ENCODE data around the gene SMAD6.
"Not testable (repeated sequence)": the region's sequence is repeated elsewhere in the genome, so short reads cannot be mapped to it uniquely, and the experiment has no call there.

Gene SMAD6

GRCh38 chr15:66757521-66757920 lies 55.5 kb downstream of the SMAD6 start:
- no peak for TF ChIP-seq CTCF (IDR thresholded peaks at IDR 0.05; ENCODE audit: low read depth, low read length, missing control alignments)

GRCh38 chr15:66758217-66758616 lies 56.2 kb downstream of the SMAD6 start:
- DNase-seq (ENCODE audit: low read depth); H3K4me3 ChIP-seq (ENCODE audit: low read depth, low read length): not testable (repeated sequence)

More at GRCh38 chr15:66757521-66757920, 55.5 kb downstream of the SMAD6 start:
- no peak overlapping the region for H3K4me3 ChIP-seq (ENCODE audit: low read depth, low read length)
- DNase-seq (ENCODE audit: low read depth), result no peak

- no peak for DNase-seq (ENCODE audit: low read depth)
- TF ChIP-seq CTCF (IDR thresholded peaks at IDR 0.05; ENCODE audit: low read depth, low read length, missing control alignments), result no peak
- no peak overlapping the region for H3K4me3 ChIP-seq (ENCODE audit: low read depth, low read length)
These were observed 56.8 kb downstream of the SMAD6 start for GRCh38 chr15:66758844-66759243.

- TF ChIP-seq CTCF (IDR thresholded peaks at IDR 0.05; ENCODE audit: low read depth, low read length, missing control alignments), result no peak
- no peak for DNase-seq (ENCODE audit: low read depth)
- H3K4me3 ChIP-seq (ENCODE audit: low read depth, low read length), result no peak overlapping the region
These were observed 58.3 kb downstream of the SMAD6 start for GRCh38 chr15:66760097-66760967.

GRCh38 chr15:66760968-66761725 lies 59.1 kb downstream of the SMAD6 start:
- TF ChIP-seq CTCF (IDR thresholded peaks at IDR 0.05; ENCODE audit: low read depth, low read length, missing control alignments), result no peak
- H3K4me3 ChIP-seq (ENCODE audit: low read depth, low read length), result no peak overlapping the region
- no peak for DNase-seq (ENCODE audit: low read depth)

GRCh38 chr15:66761726-66762595 lies 59.9 kb downstream of the SMAD6 start:
- TF ChIP-seq CTCF (IDR thresholded peaks at IDR 0.05; ENCODE audit: low read depth, low read length, missing control alignments), result no peak
- no peak overlapping the region for H3K4me3 ChIP-seq (ENCODE audit: low read depth, low read length)
- DNase-seq (ENCODE audit: low read depth), result no peak
